Stimulated activated CD8-positive, alpha-beta memory T cell treated with anti-CD3 and anti-CD28 coated beads, Interleukin-4, amount 100 ng/mL, for 24 hours (primary cell): ENCODE data around the gene ALCAM.

Source experiments
- DNase-seq: peaks from one replicate; pipeline ENCODE4 v3.0.0-alpha.2; 2020; ENCODE audit warnings: low read depth

The ALCAM gene

DNA sequence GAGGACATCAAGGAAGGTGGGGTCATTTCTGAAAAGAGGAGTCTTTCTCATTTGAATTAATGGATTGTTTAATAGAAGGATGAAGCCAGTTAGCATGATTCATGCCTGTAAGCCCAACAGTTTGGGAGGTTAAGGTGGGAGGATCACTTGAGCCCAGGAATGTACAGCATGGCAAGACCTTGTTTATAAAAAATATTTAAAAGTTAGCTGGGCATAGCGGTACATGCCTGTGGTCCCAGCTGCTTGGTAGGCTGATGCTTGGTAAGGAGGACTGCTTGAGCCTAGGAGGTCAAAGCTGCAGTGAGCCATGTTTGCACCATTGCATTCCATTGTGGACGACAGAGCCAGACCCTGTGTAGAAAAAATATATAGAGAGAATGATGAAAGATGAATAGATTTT, 165.5 kb downstream of the ALCAM start:
- DNase-seq, result no peak

DNA sequence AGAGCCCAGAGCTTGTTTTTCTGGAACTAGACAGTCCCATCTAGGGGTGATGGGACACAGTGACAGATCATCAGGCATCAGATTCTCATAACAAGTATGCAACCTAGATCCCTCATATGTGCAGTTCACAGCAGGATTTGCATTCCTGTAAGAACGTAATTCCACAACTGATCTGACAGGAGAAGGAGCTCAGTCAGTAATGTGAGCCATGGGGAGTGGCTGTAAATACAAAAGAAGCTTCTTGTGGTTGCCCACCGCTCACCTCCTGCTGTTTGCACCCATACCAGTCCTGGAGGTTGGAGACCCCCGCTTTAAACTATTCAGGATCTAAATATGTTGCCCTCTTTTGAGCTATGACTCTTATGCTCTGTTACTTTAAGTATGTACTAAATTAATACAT, 167.3 kb downstream of the ALCAM start:
- DNase-seq, result no peak

DNA sequence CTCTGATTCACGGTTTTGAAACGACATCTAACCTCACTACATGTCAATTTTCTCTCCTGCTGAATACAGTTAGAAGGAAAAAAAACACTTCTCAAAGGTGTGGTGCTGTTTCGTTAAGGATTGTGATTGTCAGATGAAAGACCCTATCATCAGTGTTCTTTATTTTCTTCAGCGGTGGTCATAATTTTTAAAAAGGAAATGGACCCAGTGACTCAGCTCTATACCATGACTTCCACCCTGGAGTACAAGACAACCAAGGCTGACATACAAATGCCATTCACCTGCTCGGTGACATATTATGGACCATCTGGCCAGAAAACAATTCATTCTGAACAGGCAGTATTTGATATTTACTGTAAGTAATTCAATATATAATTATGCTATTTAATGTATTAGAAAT, 167.8 kb downstream of the ALCAM start:
- no peak for DNase-seq

DNA sequence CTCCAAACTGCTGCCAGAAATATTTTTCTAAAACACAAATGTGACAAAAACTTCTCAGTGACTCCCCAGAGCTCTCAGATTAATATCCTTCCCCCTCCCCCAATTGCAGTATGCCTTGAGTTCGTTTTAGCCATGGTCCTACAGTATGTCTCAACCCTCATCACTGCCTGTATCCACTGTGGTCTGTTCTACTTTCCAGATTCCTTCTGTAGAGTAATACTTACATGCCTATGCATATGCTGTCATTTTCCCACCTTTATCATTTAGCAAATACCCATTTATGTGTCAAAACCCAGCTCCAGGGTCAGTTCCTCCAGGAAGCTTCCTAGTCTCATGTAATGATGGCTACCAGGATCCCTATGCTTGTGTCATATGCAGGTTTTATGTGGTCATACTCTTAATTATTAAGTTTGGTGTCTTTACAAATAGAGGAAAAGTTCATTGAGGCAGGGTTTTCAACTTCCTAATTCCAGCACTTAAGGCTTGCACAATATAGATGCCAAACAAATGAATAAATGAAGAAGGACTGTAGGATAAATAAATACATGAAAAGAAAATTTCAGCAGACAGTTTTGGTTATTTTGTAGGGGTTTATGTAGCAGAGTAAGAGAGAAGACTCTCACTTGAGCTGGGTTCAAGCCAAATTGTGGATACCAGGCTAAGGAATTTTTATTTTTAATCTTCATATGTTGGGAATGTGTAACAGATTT, 170.8 kb downstream of the ALCAM start:
- DNase-seq, result no peak

DNA sequence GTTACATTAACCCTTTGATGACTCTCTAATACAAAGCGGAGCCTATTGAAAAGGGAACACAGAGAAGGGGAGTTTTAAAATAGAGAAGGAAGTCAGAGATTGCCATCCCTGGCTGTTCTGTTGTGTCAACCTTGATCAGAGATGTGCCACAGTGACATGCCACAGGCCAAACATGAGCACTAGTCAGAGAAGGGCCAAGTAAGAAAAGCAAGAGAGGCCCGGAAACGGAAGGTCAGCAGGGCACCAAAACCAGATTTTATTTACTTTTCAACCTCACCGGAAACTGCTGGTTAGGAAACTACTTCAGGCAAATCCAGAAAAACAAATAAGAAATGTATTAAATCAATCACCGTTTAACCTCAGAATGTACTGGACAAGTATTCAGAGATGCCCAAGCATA, 171.8 kb downstream of the ALCAM start:
- DNase-seq, result no peak

DNA sequence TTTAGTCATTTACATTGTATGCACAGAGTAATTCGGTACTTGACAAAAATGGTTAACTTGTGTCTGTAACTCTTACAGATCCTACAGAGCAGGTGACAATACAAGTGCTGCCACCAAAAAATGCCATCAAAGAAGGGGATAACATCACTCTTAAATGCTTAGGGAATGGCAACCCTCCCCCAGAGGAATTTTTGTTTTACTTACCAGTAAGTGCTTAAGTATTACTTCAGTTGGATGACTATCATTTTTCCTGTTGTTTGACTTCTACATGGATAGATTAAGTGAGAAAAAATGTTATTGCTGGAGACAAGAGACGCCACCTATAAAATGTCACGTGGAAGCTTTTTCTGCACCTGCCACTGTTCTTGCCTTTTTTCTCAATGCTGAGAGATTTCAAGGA, 173.2 kb downstream of the ALCAM start:
- DNase-seq, result no peak

DNA sequence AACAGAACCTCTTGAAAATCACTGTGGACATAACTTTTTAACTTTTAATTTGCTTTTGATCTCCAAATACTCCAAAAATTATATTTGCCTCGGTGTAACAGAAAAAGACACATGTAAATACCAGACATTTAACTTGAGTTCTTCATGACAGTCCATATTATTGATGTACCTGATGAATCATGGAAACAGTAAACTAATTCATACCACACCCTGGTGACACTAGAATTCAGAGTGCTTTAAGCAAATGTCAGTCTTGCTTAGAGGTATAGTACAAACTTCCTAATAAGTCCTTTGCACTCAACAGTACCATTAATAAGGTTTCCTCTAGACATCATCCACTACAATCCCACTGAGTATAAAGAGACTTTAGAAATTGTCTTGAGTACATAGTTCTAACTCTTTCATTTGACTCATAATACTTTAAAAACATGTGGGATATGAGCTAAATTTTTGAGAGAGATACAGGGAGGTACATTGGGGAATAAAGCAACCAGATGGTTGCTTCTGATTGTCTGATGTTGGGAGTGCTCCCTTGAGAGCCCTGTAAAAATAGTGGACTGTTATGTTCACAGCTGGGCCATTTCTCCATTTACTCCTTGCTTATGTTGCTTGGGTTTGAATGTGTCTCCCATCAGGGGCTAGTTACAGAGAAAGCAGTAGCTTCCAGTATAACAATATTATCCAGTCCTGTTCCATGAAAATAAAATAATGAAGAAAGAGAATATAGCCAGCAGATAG, 175.7 kb downstream of the ALCAM start:
- DNase-seq, result no peak

DNA sequence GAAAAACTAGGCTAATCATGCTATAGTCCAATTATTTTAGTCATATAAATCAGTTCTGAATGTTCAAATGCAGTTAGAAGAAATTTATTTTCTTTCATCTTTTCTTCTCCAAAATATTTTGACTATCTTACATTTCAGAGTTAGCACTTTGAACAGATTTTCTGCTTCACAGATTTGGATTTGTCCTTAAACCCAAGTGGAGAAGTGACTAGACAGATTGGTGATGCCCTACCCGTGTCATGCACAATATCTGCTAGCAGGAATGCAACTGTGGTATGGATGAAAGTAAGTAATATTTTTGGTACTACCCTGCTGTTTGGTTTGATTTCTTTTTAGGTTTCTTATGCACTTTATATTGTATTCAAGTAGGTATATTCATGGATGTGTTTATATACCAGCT, 178.3 kb downstream of the ALCAM start:
- DNase-seq, result no peak

DNA sequence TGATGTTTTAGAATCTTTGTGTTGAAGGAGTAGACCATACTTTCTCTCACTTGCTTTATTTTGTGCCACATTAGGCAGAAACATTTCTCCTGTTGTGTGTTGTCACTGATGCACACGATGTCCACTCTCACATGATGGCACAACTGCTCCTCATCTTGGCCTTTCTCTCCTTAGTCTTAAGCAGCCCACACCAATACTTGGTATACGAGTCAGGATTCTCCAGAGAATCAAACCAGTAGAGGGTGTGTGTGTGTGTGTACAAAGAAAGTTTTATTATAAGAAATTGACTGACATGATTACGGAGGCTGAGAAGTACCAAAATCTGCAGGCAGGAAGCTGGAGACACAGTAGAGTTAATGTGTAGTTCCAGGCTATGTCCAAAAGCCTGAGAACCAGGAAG, 187.1 kb downstream of the ALCAM start:
- no peak for DNase-seq

DNA sequence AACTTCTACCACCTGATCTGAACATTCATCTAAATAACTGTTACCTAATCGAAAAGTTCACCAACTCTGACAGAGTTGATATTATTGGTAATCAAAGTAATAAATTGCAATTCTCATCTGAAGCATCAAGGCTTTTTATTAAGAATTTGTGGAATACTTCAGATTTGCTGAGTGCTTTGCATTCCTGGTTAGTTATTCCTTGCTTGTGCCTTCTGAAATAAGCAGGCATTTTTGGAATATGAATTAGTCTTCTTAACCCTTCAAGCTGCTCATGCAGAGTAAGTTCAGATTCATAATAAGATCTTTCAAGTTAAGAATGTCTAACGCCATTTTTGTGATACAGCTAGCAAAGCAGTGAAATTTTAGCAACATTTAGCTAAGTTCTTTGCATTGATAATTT, 188.5 kb downstream of the ALCAM start:
- DNase-seq, result no peak

DNA sequence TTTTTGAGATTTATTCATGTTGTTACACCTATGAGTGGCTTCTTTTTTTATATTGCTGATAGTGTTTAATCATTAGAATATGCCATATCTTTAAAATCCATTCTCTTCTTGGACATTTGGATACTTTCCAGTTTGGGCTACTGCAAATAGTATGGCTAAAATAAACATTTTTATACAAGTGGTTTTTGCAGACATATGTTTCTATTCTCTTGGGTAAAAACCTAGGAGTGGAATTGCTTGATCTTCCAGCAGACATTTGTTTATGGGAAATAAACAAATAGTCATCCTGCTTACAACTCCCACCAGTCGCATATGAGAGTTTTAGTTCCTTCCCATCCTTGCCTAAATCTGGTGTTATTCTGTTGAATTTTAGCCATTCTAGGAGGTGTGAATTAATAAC, 193.1 kb downstream of the ALCAM start:
- no peak for DNase-seq

DNA sequence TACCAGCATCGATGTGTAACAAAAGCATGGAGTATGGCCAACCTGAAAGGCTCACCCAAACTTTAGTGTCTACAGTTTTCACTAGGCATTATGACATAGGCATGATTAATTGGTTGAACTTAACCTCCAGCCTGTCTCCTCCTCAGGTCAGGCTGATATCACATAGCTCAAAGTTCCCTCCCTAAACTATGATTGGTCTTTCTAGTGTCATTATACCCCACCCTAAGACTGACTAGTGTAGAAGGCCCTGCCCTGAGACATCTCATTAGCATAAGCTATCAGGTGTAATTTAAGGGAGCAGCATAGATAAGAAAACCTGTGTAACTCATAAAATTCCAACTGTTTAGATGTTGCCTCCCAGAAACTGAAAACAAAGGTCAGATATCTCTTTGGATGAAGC, 195.2 kb downstream of the ALCAM start:
- DNase-seq, result no peak

DNA sequence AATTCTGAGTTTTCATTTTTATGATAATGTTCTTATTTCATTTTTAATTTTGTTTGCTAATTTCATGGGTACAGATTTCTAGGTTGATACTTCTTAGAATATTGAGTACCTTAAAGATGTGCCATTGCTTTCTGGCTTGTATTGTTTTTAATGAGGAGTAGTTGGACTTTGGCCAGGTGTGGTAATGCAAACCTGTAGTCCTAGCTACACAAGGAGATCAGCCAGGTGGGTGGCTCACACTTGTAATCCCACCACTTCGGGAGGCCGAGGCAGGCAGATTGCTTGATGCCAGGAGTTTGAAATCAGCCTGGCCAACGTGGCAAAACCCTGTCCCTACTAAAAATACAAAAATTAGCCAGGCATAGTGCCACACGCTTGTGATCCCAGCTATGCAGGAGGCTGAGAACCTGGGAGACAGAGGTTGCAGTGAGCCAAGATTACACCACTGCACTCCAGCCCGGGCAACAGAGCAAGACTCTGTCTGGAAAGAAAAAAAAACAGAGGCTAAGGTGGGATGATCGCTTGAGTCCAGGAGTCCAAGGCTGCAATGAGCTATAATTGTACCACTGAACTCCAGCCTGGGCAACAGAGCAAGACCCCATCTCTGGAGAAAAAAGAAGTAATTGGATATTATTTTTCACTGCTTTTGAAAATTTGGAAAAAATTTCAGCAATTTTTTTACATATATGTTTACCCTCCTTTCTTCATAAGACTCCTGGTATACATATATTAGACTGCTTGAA, 198.0 kb downstream of the ALCAM start:
- no peak for DNase-seq

DNA sequence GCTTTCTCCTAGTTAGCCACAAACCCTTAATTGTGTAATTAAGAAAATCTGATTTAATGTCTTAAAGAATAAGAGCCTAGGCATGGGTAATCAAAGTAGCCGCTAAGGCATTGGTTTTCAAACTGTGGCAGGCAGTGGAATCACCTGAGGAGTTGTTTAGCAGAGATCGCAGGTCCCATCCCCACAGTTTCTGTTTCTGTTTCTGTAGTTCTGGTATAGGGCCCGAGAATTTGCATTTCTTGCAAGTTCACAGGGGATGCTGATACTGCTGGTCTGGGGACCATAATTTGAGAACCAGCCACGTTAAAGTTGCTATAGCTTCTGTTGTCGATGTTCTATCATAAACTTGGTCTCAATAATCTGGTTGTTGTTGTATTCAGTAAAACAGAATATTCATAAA, 204.3 kb downstream of the ALCAM start:
- DNase-seq, result no peak

DNA sequence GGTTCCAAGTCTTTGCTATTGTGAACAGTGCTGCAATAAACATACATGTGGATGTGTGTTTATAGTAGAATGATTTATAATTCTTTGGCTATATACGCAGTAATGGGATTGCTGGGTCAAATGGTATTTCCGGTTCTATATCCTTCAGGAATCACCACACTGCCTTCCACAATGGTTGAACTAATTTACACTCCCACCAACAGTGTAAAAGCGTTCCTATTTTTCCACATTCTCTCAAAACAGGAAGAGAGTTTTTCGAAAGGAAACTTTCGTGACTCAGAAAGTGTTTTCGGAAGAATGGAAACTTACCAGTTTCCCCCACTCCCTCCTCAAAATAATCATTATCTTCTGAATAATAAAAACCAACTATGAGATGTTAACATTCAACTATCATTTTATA, 205.8 kb downstream of the ALCAM start:
- no peak for DNase-seq

DNA sequence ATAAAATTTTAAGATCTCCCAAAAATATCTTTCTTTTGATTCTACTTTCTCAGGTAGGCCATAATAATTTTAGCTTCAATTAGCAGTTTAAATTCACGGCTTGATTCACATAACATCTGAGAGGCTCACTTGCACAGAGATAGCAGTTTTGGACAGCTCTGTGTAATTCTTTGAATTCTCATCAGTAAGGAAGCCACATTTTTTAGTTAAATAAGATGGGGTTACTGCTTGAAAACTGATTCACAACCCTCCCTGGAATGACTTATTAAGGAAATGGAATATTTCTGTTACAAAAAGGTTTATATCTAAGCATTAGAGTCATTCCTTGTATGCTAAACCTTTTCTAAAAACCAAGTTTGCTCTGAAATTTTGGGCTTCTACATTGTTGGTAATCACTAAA, 212.7 kb downstream of the ALCAM start:
- DNase-seq, result no peak

DNA sequence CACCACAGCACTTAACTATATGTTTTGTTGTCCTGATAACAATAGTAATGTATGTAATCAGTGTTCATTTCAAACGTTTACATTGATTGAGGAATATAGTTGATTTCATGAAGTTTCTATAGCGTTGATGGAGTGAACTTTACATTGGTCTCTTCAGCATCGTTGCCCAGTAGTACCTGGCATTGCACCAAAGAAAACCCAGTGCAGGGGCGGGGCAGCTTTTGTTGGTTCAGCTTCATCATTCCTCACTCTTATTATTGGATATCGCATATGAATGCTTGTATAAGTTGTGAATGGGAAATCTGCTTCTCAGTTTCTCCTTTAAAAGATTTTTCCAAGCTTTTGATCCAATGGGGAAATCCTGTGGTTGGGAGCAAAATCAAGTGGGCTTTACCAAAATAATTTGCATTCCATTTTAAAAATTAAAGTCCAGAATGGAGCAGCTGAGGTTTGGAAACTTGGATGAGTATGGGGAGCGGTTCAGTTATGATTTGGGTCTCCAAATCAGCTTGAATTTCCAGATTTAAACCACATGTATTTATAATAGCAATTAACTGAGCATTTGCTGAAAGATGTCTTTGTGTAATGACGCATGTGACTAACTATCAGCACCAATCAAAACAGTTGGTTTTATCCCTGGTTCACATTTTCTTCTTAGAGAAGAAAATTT, 213.7 kb downstream of the ALCAM start:
- no peak for DNase-seq

DNA sequence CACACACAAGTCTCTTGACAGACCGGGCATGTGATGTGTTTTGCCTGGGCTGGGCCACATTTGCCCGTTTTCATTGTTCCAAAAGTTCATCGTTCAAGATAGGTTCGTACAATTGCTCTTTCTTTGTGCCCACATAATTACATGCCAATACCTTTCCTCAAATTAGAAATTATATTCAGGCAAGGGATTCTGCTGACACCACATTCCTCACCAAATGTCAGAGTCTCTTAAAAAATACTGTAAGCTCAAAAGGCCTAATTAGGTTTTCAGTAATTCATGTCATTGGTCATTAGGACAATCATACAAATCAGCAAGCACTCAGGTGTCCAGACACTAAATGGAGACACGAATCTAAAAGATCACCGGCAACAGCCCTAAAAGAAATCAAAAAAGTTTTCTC, 215.3 kb downstream of the ALCAM start:
- DNase-seq, result no peak

DNA sequence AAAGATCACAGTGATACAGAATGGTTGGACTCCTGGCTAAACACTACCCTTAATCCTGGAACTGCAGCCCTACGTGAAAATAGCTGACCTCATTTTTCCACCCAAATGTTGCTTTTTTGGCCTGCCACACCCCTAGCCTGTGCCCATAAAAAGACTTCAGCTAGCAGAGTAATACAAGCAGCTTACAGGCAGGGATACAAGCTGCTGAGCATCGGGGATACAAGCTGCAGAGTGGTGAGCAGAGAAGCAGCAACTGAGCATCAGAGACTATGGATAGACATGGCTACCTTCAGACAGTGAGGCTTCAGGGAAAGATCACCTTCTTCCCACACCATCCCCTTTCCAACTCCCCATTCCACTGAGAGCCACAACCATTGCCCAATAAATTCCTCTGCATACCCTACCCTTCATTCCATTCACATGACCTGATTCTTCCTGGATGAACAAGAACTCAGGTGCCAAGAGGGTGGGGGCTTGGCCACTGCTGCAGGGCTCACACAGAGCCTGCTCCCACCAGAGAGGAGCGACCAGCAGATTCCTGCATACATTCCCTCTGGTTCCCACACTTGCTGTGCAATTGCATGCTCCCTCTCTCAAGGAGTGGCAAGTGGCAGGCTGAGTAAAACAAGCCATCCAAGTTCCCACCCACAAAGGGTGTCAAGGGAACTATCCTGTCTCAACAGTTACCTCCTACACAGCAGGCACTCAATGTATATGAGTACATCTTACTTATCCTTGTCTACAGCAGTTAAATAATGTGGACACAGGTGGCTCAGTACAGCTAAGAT, 217.5 kb downstream of the ALCAM start:
- DNase-seq, result no peak

DNA sequence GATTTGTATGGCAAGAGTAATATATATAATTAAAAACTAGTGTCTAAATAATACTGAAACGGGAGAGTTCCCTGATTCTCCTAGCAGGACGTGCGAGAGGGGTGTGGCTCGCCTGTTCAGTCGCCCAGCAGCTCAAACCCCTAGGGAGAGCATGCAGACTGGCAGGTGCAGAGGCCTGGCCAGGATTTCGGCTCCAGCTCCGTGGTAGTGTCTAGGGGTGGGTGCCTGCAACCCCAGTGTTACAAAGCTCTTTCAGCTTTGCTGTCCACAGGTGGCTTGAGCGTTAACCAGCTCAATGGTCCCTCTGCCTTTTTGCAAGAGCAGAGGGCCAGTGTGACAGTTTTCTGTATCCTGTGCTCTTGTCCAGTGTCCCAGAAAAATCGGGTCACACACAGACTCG, 226.6 kb downstream of the ALCAM start:
- DNase-seq, result no peak

DNA sequence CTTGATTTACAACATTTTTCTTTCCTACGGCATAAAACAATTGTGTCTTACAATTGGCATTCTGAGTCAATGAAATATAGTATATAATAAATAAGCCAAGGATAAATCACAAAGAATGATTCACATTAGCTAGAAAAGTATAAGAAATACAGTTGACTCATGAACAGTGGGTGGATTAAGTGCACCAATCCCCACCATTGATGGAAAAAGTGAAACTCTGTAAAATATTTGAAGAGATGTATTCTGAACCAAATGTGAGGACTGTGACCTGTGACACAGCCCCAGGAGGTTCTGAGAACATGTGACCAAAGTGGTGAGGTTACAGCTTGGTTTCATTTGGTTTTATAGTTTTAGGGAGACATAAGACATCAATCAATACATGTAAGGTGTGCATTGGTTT, 227.5 kb downstream of the ALCAM start:
- DNase-seq, result no peak
